HUDEP-2 (cell line): ENCODE data around the gene GPANK1.

Experiments
- DNase-seq, 76 experiments: peaks; one replicate each; lab custom pipeline; 2025; ENCODE audit not compliant: unreplicated experiment in 76 of 76; lab: John Stamatoyannopoulos, UW

Gene GPANK1

GRCh38 chr6:31691564-31692108 lies 26.8 kb upstream of the GPANK1 start:
- DNase-seq, result no peak

DNA sequence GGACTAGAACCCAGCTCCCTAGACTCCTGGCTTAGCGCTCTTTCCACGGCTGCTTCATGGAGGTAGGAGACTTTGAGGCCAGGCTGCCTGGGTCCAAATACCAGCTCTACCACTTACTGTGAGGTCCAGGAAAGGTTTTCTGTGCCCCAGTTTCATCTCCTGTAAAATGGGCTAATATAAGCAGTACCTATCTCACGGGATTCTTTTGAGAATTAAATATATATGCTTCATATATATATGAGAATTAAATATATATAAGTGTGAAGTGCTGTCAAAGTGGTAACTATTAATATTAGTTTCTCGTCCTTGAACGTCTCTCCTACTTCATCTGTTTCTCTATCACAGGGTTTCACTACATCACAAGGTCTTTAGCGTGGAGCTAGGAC lies 26.3 kb upstream of the GPANK1 start:
- no peak for DNase-seq

DNA sequence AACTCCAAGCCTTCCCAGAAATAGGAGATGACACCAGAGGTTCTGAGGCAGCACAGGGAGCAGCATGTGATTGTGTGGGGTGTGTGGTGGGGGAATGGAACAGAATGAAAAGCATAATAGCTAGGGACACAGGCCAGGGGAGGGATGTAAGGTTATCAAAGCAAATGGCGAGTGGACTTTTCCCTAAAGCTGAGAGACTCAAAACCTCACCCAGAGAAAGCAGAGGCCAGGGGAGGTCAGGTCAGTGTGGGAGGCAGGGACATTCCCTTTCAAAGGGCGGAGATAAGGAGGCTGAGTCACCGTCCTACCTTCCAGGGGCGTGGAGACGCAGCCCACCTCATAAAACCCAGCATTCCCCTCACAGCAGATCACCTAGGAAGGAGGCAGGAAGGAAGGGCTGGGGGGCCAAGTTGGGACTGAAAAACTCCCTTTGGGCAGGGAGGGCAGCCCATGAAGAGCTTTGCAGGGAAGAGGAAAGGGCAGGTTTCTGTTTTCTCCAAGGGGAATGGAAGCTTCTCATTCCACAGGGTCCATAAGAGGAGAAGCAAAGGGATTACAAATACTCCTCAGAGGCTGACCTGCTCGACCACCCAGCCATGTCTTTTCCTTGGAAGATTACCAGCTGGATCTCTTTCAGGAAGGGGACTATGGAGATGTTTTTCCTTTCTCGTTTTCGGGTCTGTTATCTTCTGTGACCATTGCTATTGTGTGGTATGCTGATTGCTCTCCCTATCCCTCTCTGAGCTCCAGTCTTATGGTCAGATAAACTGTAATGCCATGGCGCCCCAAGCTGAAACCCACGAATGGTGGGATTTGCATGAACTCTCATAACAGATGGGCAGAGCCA lies 25.7 kb upstream of the GPANK1 start:
- peak in 53 of 76 experiments; percentile 13 to 70 (median 38) for DNase-seq

DNA sequence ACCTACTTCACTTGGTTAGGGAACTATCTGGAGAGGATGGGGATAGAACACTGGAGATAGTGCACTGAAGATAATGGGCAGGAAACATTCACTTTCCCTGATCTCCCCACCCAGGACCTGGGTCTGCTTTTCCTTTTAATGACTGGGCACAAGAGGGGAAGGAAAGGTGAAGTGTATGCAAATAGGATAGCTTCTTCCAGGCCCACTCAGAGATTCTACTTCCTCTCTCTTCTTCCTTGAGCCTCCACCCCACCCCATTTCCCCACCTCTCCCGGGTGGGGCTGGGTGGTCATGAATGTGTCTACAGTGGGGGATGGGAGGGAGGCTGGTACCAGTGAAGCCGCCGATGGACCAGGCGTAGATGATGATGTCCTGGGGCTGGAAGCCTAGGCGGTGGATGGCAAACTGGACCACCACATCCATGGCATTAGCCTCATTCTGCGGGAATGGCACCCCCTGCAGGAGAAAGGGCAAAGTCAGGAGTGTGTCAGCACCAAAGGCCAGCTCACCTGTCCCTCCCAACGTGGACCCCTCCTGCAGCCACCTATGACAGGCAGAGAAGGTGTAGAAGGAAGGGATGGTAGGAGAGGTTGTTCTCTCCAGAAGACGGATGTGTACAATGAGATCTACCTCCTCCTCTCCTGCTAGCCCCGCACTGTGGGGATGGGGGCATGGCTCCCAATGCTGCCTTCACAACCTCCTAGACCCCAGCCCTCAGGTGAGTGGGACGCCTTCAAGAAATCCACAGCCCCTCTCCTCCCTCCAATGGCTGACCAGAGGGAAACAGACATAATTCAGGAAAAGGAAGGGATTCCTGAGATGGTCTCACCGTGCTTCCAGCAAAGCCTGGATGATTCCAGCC lies 24.7 kb upstream of the GPANK1 start:
- peak in 2 of 76 experiments; percentile 11 to 16 for DNase-seq

- DNase-seq, result no peak
These were observed 23.3 kb upstream of the GPANK1 start for GRCh38 chr6:31687860-31688693.

GRCh38 chr6:31687321-31687720 lies 22.5 kb upstream of the GPANK1 start:
- DNase-seq, result no peak

DNA sequence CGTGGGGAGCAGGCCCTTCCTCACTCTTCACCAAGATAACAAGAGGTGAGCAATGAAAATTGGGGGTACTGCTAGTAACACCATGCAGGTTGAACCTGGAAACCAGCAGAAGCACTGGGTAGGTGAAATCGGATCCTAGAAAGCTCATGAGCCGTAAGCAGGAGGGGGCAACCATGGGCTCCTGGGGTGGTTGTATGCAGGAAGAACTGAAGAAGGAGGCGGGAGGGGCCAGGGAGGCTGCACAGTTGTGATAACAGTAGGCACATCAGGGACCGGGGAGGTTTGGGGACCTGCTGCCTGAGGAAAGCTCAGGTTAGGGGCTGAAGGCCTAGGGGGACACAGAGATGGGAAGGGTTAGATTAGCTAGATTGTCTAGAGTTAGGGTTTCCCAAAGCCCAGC lies 21.7 kb upstream of the GPANK1 start:
- DNase-seq, result peak in 40 of 76 experiments; percentile 5 to 66 (median 40)

DNA sequence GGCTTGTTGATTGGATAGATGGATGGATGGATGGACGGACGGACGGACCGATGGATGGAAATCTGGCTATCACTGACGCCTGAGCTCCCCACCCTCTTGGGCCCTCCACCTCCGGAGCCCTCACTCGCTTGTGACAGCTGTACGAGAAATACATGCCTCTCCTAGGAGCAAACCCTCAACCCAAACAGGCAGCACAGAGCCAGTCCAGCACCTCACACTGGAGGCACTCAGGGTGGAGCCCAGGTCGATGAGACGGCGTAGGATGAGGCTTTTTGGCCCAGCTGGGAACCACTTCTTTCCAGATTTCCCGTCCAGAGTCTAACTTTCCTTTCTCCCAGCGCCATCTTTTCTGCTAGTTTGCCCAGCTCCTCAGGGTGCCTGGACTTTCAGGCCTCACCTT lies 18.8 kb upstream of the GPANK1 start:
- no peak for DNase-seq

DNA sequence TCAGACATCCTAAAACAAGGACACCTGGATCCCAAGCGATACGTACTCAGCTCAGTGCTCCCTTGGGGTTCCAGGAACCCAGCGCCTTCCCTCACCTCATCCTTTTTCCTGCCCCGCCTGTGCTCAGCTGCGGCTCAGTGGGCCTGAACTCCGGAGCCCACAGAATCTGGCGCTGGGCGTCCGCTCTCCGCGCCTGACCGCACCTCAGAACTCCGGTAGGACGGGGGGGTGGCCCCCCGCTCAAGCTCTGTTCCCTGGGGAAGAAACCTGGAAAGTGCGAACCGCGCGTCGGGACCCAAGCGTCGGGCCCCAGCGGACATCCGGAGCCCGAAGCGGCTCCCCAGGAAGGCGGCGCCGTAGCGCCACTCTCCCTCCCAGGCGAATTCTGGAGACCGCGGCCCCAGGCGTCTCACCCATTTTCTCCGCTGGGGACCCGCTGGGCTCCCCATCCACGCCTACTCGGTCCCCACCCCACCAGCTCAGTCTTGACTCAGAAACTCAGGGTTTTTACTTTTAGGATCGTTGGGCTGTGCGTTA lies 16.4 kb upstream of the GPANK1 start:
- DNase-seq, result peak in 20 of 76 experiments; percentile 16 to 45 (median 32)

DNA sequence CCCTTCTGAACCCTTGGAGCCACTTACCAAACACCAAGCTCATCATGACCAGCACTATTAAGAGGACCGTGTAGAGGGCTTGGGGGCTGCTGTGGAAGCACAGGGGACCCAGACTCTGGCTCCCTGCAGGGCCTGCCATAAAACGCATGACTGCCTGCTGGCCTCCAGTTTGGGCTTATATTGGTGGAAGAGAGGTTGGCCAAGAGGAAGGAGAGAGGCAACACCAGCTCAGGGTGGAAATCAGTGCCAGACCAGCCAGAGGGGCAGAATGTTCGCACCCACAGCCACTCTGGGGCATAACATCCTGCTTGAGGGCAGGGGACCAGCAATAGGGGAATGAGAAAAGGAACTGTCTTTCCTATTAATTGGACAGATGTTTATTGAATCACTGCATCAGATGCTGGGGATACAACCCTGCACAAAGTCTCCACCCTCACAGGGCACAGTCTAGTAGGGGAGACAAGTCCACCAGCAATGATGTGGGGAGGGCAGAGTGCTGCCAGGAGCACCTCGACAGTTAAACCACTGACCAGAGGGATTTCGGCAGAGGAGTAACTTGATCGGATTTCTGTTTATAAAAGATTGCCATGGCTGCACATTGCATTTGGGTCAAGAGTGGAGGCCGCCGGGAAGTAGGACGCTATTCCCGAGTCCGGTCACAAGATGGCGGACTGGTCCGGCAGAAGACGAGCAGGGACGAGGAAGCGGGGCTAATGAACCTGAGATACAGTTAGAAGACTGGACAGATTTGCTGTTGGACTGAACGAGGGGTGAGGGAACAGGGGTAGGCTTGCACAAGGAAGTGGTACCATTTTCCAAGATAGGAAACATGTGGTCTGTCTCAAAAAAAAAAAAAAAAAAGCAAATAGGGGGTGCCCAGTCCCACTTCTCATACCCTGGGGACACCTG lies 15.7 kb upstream of the GPANK1 start, which contains the start of gene LY6G5C:
TSS of gene LY6G5C (minus strand) at position 842 of the 909 bp plus-strand sequence. CDS start at position 148, 694 bp downstream.
- DNase-seq, result peak in 70 of 76 experiments; percentile 21 to 86 (median 70)

DNA sequence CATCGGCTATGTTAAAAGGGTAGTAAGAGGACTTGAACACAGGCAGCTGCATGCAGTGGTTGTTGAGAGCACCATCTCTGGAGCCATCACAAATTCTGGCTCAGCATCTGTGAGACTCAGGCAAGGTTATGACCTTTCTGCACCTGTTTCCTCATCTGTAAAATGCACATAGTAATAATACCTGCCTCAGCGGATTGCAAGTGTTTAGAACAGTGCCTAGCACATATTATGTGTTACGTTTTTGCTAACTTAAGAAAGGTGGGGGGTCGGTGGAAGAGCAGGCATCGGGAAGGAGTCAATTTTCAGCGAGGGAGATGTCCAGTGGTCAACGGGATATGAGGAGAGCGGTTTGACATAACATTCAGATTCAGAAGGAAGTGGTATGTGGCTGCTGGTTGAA lies 13.2 kb upstream of the GPANK1 start:
- DNase-seq, result no peak

DNA sequence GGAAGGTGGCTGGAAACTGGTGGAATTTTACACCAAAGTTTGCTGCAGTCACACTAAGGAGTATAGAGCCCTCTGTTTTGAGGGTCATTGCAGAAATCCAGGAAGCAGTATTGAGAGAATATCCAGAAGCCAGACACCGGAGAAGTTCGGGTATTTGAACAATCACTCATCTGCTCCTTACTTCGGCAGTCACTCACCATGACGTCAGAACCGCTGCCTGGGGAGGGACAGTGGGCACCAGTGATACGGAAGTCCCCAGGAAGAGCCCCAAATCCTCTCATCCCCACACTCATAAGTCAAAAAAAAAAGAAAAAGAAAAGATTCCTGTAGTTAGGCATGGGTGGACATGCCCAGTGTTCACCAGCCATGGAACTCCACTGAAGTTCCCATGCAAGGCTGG lies 12.1 kb upstream of the GPANK1 start:
- DNase-seq, result no peak

GRCh38 chr6:31676322-31676903 lies 11.6 kb upstream of the GPANK1 start:
- DNase-seq, result no peak

DNA sequence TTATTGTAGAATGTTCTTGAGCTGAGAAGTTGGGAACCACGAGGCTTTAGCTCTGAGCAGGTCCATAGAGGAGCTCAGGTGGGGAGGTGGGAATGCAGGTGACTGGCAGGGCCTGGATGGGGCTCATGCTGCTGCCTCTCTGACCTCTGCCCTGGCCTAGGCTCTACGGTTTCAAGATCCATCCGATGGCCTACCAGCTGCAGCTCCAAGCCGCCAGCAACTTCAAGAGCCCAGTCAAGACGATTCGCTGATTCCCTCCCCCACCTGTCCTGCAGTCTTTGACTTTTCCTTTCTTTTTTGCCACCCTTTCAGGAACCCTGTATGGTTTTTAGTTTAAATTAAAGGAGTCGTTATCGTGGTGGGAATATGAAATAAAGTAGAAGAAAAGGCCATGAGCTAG lies 4.9 kb upstream of the GPANK1 start, which contains the start of gene LY6G5B:
TSS of gene LY6G5B (plus strand) at position 301 of the 400 bp plus-strand sequence. CDS start 975 bp downstream, outside the sequence.
- DNase-seq, result no peak

- peak in 7 of 76 experiments; percentile 14 to 48 (median 25) for DNase-seq
These were observed 1.7 kb upstream of the GPANK1 start for GRCh38 chr6:31666337-31666965.

- peak in 75 of 76 experiments; percentile 82 to 99 (median 99) for DNase-seq
These were observed 922 bp upstream of the GPANK1 start, which contains the start of gene CSNK2B for GRCh38 chr6:31665501-31666336. Gene CSNK2B (plus strand): TSS chr6:31666080. CDS start chr6:31666832, 752 bp downstream.
